GM21786 (cell line): Measurements from ENCODE around the gene TMCC1.
A peak's percentile ranks its signal among the peaks of the same experiment; 100 is the strongest.
"Not testable (repeated sequence)": the region's sequence is repeated elsewhere in the genome, so short reads cannot be mapped to it uniquely, and the experiment has no call there.

ENCODE experiments used
- ATAC-seq: cut with Tn5 transposase; IDR thresholded peaks from one replicate; pipeline ENCODE4 v1.9.1; 2021; ENCODE audit not compliant: unreplicated experiment

TMCC1 gene

GRCh38 chr3:129837065-129837642 is 56.4 kb downstream of the TMCC1 start:
- no peak for ATAC-seq

- no peak for ATAC-seq
Observed at GRCh38 chr3:129836381-129837064, 57.0 kb downstream of the TMCC1 start.

GRCh38 chr3:129835198-129835597 is 58.3 kb downstream of the TMCC1 start:
- no peak for ATAC-seq

- ATAC-seq = no peak
Observed at GRCh38 chr3:129834580-129834979, 58.9 kb downstream of the TMCC1 start.

GRCh38 chr3:129831942-129832341 is 61.6 kb downstream of the TMCC1 start:
- not testable (repeated sequence) for ATAC-seq

- no peak for ATAC-seq
Observed at GRCh38 chr3:129831503-129831902, 62.0 kb downstream of the TMCC1 start.

- no peak for ATAC-seq
Observed at GRCh38 chr3:129829640-129830039, 63.9 kb downstream of the TMCC1 start.

- ATAC-seq = peak; percentile 87
Observed at GRCh38 chr3:129827765-129828164, 65.7 kb downstream of the TMCC1 start.

GRCh38 chr3:129824926-129825541 is 68.5 kb downstream of the TMCC1 start:
- no peak for ATAC-seq

- ATAC-seq = no peak
Observed at GRCh38 chr3:129822679-129823078, 70.8 kb downstream of the TMCC1 start.

GRCh38 chr3:129822241-129822640 is 71.3 kb downstream of the TMCC1 start:
- no peak for ATAC-seq

GRCh38 chr3:129820587-129820986 is 72.9 kb downstream of the TMCC1 start:
- ATAC-seq = no peak

- ATAC-seq = no peak
Observed at GRCh38 chr3:129812589-129812988, 80.9 kb downstream of the TMCC1 start.

GRCh38 chr3:129809297-129809696 is 84.2 kb downstream of the TMCC1 start:
- no peak for ATAC-seq

GRCh38 chr3:129796146-129796545 is 97.4 kb downstream of the TMCC1 start:
- no peak for ATAC-seq

- no peak for ATAC-seq
Observed at GRCh38 chr3:129795186-129796010, 98.1 kb downstream of the TMCC1 start.

GRCh38 chr3:129794311-129795185 is 99.0 kb downstream of the TMCC1 start:
- no peak for ATAC-seq

- no peak for ATAC-seq
Observed at GRCh38 chr3:129793942-129794310, 99.6 kb downstream of the TMCC1 start.

GRCh38 chr3:129793319-129793718 is 100.2 kb downstream of the TMCC1 start:
- ATAC-seq = no peak

- ATAC-seq = no peak
Observed at GRCh38 chr3:129783470-129783869, 110.0 kb downstream of the TMCC1 start.

- no peak for ATAC-seq
Observed at GRCh38 chr3:129778871-129779270, 114.6 kb downstream of the TMCC1 start.
